SKM-1 (cell line): ENCODE results near the gene DOCK3.
"Not testable (repeated sequence)": the region's sequence is repeated elsewhere in the genome, so short reads cannot be mapped to it uniquely, and the experiment has no call there.

ENCODE experiments used
- DNase-seq: peaks from one replicate; lab custom pipeline; 2025; ENCODE audit not compliant: unreplicated experiment; lab: John Stamatoyannopoulos, UW

Gene DOCK3

DNA sequence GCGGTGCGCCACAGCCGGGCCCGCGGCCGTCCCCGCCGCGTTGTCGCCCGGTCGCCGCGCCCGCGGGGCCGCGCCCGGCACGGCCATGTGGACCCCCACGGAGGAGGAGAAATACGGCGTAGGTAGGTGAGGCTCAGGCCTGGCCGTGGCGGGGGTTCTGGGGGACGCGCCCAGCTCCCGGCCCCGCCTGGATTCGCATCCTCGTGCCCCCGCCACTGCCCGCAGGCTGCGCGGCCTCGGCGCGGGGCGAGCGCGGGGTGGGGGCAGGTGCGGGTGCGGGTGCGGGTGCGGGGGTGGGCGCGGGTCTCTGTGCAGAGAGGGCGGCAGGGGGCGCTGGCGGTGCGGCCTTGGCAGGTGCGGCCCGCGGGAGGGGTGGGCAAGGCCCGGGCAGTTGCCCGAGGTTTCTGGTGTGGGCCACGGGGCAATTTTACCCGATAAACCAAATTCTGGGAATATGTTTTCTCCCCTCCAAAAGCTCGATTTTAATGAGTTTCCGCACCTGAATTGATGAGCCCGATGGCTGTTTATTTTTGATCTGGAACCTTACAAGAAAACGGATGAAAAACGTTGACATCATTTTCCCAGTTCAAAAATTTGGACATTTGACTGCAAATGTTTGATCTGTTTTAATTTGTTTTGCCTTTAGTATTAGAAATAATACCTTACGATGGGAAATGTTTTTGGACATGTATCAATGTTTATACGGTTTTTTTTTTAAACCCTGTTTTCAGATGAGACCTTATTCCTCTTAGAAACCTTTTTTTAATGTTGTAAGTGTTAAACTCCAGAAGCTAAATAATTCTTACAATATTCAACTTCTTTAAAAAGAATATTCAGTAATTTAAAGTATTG lies 678 bp downstream of the DOCK3 start:
- DNase-seq, result no peak

- DNase-seq, result no peak
Measured at GRCh38 chr3:50676031-50676705, 1.4 kb downstream of the DOCK3 start.

DNA sequence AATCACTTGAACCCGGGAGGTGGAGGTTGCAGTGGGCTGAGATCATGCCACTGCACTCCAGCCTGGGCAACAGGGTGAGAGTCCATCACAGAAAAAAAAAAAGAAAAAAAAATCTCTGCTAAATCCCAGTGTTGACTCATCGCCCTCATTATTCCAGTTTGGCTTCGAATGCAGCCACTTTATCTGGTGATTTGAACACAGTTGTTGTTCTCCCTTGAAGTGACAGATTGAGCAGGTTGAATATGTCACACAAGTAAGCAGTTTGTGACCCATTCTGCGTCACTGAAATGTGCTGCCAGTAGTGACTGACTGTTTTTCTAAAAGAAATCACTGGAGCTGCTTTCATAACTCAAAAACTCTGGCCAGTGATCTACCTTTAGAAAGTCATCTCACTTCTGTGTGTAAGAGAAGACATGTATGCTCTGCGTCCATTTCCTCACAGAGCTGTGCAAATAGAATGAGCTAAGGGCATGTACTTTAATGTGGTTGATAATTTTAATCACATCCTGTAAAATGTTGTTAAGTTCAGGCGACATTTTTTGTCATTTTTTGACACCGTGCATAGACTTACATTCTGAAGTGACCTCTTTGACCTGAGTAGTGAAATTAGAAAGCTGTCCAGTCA lies 12.5 kb downstream of the DOCK3 start:
- no peak for DNase-seq

DNA sequence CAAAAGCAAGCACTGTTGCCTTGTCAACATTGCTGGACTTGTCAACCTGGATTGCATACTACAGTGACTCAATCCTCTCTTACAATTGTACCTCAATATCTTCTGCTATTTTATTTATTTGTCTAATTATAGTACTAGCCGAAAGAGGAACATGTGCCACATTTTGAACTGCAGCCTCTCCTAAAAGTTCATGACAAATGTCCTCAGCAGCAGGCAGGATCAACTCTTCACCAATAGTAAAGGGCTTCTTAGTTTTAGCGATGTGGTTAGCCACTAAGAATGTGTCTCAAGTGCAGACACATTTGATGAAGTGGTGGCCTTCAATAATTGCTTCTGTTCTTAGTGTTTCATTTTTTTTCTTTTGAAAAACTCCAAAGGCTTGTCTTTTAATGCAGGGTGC lies 13.2 kb downstream of the DOCK3 start:
- DNase-seq, result no peak

DNA sequence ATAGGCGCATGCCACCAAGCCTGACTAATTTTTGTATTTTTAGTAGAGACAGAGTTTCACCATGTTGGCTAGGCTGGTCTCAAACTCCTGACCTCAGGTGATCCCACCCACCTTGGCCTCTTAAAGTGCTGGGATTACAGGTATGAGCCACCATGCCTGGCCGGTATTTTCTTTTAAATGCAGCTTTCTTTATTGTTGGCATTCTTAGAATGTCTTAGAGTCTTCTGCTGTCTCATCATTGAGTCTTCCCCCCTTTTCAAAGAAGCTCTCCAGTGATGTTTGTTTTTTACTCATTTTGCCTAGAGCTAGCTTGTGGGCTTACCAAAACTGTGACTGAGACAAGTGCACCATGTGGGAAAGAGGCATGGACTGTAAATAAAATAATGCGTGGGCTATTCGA lies 13.9 kb downstream of the DOCK3 start:
- not testable (repeated sequence) for DNase-seq

DNA sequence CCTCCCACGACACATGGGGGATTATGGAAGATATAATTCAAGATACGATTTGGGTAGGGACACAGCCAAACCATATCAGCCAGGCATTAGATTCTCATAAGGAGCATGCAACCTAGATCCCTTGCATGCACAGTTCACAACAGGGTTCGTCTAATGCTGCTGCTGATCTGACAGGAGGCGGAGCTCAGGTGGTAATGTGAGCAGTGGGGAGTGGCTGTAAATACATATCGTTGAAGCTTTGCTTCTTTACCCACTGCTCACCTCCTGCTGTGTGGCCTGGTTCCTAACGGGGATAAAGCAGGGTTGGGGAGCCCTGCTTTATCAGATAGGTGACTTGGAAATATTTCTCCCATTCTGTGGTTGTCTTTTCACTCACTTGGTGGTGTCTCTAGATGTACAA lies 14.8 kb downstream of the DOCK3 start:
- DNase-seq, result no peak

DNA sequence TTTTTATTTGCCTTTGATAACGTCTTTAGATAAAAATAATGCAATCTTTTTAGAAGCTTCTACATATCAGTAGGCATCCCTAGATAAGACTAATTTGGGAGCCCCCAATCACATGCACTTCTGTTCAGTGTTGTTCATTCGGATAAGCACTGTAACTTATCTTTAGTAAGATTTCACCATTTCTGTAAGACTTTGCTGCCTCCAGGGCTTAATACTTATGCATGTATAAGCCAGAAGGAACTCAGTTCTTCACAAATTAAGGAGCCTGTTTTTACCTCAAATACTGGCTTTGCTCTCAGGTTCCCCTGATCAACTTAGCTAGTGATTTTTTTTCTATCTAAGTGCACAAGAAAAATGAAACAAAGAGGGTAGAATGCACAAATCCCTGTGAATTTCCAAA lies 20.3 kb downstream of the DOCK3 start:
- DNase-seq, result no peak

DNA sequence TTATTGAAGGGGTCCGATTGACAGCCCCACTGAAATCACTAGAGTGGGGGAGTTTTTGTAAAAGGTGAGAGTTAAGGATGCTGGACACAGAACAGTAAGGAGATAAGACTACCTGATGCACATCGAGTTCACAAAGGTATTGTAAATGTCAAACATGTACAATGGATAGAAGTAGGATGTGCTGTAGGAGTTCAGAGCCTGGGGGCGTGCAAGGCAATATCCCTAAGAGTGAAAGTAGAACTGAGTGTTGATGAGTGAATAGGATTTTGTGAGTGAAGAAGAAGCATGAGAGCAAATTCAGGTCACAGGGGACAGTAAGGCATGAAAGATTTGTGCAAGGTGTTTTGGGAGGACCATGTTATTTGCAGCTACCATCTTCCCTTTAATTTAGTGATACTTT lies 21.5 kb downstream of the DOCK3 start:
- no peak for DNase-seq

DNA sequence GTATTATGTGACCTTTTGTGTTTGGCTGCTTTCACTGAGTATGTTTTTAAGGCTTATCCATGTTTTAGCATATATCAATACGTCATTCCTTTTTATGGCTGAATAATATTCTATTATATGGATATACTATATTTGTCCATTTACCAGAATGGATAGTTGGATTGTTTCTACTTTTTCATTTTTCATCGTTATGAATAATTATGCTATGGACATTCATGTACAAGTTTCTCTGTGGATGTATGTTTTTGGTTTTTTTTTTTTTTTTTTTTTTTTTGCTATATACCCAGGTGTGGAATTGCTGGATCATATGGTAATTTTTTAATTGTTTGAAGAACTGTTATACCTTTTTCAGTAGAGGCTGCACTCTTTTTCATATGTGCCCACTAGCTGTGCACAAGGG lies 23.5 kb downstream of the DOCK3 start:
- DNase-seq, result no peak

DNA sequence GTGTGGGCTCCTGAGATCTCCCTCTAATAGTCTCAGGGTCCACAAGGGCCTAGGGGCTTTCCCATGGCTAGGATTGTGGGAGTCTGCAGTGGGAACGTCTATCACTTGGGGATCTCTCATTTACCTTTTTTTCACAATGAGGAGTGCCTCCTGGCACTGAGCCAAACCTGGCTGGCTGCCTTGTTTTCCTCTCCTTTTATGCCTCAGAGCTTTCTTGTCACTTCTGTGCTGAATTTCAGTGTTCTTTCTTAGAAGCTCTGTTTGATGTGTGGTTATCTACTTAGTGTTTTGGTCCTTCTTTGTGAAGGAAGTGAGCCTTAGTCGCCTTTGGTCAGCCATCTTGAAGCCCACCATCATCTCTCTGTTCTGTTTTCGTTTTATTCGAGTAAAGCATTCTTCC lies 33.9 kb downstream of the DOCK3 start:
- DNase-seq, result no peak

GRCh38 chr3:50714946-50715345 lies 40.2 kb downstream of the DOCK3 start:
- DNase-seq, result no peak

DNA sequence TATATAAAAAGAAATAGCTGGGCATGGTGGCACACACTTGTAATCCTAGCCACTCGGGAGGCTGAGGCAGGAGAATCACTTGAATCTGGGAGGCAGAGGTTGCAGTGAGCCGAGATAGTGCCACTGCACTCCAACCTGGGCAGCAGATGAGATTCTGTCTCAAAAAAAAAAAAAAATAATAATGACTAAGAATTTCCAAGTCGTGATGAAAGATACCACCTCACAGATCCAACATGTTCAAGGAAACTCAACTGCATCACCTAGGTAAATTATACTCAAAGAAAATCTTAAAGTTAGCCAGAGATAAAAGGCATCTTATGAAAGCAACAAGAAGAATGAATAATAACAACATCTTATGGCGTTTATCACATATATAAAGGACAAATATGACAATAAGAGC lies 50.1 kb downstream of the DOCK3 start:
- no peak for DNase-seq

DNA sequence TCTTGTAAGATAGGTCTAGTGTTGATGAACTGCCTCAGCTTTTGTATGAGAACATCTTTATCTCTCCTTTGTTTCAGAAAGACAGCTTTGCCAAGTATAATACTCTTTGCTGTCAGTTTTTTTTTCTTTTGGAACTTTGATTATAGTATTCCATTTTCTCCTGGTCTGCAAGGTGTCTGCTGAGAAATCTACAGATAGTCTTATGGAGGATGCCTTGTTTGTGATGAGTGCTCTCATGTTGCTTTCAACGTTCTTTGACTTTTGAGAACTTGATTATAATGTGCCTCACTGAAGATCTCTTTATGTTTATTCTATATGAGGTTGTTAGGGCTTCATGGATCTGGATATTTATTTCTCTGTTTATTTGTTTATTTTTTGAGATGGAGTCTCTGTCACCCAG lies 60.3 kb downstream of the DOCK3 start:
- no peak for DNase-seq

DNA sequence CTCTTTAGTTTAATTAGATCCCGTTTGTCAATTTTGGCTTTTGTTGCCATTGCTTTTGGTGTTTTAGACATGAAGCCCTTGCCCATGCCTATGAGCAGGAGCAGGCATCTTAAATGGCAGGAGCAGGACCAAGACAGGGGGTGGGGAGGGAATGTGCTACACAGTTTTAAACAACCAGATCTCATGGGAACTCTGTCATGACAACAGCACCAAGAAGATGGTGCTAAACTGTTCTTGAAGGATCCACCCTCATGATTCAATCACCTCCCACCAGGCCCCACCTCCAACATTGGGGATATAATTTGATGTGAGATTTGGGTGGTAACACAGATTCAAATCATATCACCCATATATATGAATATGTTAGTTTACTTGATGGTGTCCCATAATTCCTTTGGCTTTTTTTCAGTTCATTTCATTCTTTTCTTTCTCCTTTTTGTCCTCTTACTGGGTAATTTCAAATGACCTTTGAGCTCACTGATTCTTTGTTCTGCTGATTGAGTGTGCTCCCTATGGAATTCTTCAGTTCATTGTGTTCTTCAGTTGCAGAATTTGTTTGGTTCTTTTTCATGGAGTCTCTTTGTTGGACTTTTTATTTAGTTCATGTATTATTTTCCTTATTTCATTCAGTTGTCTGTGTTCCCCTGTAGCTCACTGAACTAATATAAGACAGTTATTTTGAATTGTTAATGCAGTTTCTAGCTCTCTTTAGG lies 62.6 kb downstream of the DOCK3 start:
- no peak for DNase-seq

DNA sequence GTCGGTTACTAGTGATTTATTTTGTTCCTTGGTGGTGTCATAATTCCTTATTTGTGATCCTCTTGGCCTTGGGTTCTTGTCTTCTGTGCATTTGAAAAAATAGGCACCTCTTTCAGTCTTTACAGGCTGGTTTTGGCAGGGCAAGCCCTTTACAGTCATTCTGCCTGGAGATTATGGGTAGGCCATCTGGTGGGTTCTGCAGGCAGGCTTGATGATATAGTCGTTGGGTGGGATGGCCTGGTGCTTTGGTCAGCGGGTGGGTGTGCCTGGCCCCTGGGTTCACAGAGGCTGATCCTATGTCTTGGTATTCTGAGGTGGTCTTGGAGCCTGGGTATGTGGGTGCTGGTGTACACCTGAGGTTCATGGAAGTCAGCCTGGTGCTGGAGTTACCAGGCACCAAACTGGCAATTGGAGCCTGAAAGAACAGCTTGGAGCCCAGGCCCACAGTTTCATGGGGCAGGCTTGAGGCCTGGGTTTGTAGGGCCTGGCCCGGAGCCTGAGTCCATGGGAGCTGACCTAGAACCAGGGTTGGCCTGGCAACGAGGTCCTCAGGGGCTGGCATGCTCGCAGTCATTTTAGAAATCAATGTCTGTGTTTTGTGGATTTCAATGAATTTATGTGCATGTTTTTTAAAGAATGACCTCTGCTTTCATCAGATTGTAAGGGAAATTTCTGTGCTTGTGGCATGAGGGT lies 63.3 kb downstream of the DOCK3 start:
- DNase-seq, result no peak

GRCh38 chr3:50743643-50744042 lies 68.9 kb downstream of the DOCK3 start:
- DNase-seq, result no peak

- no peak for DNase-seq
Measured at GRCh38 chr3:50749822-50750221, 75.1 kb downstream of the DOCK3 start.

- DNase-seq, result no peak
Measured at GRCh38 chr3:50759015-50759414, 84.3 kb downstream of the DOCK3 start.

- no peak for DNase-seq
Measured at GRCh38 chr3:50777680-50778079, 103.0 kb downstream of the DOCK3 start.

DNA sequence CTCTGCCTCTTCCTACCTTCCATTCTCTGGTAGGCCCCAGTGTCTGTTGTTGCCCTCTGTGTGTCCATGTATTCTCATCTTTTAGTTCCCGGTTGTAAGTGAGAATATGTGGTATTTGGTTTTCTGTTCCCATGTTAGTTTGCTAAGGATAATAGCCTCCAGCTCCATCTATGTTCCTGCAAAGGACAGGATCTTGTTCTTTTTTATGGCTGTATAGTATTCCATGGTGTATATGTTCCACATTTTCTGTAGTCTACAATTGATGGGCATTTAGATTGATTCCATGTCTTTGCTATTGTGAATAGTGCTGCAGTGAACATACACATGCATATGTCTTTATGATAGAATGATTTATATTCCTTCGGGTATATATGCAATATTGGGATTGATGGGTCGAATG lies 107.0 kb downstream of the DOCK3 start:
- not testable (repeated sequence) for DNase-seq

- no peak for DNase-seq
Measured at GRCh38 chr3:50786631-50787030, 111.9 kb downstream of the DOCK3 start.
